GM21447 (cell line): ENCODE measurements around the gene SAMD4A.

ENCODE experiments used
- ATAC-seq: cut with Tn5 transposase; IDR thresholded peaks from one replicate; pipeline ENCODE4 v1.9.1; 2021; ENCODE audit not compliant: unreplicated experiment

The SAMD4A gene

DNA sequence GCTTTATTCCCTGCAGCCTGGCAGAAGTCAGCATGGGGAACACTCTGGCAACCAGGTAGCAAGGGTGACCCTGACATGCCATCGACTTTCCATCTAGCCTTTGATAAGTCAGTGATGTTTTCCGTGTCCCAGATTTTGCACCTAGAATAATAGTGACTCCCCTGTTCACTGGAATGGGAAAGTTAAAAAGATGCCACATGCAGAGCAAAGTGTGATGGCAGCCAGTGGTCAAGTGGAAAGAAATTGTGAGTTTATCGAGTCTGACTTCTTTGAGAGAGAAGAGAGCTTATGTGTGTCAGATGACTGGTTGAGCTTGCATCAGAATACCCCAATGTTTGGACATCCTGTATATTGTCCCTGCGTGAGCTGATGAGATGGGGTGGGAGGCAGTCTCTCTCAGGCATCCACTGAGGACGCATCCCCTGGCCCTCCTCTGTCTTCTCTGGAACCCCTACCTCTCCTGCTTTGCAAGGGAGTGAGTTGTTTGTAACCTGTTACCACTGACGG, 187.2 kb downstream of the SAMD4A start:
- no peak for ATAC-seq

DNA sequence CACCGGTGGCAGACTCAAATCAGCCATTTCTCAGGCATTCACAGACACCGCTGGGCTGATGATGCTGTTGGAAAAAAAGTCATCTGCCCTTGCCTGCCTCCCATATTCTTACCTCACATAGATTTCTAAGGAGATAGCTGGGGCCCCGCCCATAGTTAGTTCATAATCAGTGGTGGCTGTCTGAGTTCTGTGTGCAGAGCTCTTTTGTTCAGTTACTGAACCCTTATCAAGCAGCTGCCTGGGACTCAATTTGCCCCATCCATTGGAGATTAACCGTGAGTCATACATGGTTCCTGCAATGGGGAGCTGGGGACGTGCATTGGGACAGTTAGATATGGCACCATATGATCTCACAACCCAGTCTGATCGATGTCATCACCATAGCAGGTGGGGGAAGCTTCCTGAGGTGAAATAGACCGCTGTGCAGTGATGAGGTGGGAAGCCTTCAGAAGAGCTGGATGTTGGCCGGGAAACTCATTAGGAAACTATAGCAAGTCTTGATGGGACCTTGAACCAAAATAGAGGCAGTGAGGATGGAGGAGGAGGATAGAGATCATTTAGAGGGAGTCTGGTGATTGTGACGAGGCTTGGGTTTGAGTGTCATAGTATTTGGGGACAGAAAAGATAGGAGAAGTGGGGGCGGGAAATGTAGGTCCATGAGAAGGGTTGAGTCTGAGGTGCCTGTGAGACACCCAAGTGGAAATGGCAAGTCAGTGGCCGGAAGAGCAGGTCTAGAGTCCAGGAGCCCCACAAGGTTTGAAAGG, 187.9 kb downstream of the SAMD4A start:
- no peak for ATAC-seq

DNA sequence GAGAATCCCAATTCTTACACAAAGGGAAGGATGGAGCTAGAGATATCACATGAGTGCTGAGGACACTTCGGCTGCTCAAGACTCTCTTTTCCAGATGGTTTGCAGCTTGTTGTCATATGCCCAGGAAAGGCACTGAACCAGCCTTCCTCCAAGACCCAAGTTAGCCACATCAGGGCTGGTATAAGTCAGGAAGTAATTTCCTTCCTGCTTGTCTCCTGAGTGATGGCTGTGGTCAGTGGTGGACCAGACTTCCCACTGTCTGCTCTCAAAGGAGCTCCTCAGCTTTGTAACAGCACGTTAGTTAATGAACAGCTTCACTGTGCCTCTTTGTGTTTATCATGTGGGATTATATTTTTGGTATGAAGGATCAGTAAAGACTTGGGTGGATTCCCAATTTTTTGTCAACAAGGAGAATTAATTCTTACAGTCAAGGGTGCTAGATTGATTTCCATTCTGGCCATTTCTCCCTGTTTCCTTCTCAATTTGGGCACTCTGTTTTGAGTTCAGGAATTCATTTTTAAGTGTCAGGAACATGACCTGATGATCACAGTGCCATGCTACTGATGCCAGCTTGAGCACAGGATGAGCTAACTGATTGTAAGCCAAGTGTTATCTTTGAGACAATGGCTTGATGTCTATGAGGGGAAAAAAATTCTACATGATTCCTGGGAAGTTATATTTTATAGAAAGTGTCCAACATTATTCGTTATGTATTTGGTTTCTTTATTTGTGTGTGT, 189.9 kb downstream of the SAMD4A start:
- ATAC-seq, result no peak

DNA sequence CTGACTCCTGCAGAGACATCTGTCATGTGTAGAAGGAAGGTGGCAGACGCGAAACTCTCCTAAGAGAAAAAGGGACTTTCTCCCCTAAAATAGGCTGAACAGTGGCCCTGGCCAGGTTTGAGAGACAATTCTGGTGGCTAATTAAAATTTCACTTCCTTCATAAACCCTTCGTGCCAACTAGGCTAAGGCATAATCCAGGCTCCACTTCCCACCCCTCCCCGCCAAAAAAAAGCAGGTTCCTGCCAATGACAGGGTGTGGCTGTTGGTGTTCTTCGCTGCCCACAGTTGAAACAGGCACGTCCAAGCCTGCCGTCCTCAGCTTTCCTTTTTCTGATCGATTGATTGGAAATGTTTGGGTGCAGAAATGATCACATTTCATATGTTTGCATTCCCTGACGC, 191.1 kb downstream of the SAMD4A start:
- ATAC-seq, result no peak

DNA sequence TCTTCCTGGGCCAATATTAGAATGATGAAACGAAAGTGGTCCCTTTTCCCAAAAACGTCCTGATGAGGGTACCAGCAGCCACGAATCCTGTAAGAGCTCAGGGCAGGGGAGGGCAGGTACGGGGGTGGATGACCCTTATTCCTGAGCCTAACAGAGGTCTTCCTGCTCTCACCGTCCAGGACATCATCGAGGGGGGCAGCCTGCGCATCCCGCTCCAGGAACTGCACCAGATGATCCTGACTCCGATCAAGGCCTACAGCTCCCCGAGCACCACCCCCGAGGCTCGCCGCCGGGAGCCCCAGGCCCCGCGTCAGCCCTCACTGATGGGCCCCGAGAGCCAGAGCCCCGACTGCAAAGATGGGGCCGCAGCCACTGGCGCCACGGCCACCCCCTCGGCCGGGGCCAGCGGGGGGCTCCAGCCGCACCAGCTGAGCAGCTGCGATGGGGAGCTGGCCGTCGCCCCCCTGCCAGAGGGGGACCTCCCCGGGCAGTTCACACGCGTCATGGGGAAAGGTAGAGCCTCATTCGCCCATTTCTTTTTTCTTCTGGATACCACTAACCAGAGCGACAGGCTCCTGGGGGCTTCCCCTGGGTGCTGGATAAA, 193.2 kb downstream of the SAMD4A start:
- ATAC-seq, result no peak

DNA sequence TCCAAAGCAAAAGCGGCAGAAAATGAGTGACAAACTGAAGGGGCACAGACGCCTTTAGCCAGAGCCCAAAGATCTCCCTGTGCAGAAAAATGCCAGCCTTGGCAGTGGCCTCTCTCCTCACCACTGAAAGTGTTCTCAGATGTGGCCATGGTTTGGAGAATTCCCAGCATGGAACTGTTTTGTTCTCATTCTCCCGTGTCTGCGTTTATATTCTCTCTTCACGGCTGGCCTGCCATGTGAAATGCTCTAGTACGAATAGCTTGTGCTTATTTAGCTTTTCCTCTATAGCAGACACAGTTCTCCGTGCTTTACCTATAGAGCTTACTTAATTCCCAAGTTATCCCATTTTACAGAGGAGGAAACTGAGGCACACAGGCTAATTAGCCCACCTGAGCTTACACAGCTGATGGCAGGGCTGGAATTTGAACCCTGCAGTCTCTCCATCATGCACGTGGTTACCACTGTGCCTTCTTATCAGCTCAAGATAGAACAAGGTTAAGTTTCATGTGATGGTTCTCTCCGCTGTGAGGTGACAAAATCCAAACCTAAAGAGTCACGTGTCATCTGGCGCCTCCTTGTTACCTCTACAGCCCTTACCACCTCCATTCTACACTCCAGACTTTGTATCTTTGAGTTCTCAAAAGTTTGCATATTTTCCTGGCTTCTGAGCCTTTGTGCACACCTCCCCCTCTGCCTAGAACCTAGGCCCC, 194.1 kb downstream of the SAMD4A start:
- ATAC-seq, result no peak

DNA sequence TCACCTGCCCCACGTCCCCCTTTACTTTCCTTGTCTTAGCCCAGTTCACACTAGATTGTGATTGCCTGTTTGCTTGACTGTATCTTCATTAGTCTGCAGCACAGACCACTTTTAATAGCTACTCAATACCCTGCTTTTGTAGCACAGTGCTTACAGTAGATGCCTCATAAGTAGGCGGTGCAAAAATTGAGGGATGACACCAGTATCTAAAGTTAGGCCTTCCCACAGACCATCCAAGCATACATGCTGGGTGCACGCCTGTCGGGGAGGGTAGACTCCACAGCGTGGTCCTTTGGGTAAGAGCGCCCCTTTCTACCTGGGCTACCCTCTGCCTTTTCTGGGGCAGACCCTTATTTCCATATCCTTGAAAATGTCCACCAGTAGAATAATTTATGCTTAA, 194.9 kb downstream of the SAMD4A start:
- no peak for ATAC-seq

DNA sequence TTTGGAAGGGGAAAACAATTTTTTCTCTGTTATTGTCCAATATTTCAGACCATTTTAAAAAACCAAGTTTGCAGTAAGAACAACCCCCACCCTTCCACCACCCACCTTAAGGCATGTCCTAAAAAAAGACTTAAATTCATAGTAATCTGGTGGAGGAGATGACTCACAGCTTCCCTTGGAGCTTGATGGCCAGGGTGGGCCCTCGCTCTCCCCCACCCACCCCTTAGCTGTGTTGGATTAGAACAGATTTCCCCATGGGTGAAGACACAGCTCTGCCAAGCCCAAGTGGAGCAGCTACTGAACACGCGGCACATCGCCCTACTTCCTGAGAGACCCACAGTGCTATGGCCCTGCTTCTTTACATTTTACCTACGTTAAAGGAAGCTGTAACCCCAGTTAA, 195.4 kb downstream of the SAMD4A start:
- no peak for ATAC-seq

DNA sequence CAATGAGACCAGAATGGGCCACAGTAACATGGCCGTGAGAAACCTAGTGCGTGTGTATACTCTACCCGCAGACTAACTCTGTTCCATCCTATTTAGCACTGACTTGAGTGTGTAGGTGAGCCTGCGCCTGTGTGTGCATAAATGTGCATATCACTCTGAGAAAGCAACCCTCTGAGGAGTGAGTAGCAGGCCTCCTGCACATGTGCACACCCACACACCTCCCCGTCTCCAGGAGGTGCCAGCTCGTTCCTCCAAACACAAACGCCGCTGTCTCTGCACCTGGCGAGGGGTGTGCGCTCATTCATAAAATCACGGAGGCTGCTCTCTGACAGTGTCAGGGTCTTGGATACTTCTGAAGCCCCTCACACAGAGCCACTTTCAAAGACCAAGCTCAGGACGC, 196.8 kb downstream of the SAMD4A start:
- no peak for ATAC-seq

DNA sequence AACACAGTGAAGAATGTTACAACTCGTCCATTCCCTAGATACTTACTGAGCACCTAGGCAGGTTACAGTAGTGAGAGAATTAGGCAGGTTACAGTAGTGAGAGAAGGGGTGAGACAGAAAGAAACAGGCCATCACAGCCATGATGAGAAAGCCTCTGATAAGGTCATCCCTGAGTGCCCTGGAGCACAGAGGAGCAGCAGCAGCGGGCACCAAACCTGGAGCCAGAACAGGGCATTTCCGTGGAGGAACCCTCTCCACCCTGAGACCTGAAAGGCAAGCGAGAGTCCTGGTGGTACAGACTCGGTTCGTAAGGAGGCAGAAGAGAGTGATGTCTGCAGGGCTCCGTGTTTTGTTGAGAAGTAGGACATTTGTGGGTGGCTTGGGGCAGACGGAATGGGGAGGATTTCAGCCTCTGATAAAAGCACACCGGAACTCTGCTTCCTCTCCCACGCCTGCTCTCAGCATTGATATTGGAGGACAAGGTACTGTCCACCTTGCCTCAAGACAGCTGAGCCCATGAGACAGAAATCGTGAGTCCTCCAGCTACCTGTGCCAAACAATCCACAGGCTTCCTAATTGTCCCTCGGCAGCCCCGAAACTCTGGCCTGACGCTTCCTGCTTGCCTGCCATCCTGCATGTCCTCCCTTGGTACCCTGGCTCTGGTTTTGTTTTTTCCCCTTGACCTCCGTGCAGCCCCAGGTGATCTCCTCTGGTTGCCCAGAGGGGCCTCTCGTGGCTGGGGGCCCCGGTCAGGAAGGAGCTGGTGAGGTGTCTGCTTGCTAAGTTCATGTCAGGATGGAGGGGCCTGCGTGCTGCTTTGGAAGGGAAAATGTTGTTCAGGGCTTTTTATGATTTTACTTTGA, 199.6 kb downstream of the SAMD4A start:
- no peak for ATAC-seq

DNA sequence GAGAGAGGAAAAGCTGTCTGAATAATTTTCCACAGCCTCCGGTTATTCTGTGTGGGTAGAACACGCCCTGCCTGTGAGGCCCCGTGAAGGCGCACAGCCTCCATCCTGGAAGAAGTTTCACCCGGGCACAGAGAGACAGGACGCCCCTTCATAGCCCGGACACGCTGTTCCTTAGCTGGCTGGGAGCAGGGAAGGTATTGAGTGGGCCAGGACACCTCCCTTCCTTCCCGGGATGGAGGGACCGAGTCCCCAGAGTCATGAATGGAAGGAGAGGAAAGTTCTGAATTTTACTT, 200.2 kb downstream of the SAMD4A start:
- no peak for ATAC-seq

DNA sequence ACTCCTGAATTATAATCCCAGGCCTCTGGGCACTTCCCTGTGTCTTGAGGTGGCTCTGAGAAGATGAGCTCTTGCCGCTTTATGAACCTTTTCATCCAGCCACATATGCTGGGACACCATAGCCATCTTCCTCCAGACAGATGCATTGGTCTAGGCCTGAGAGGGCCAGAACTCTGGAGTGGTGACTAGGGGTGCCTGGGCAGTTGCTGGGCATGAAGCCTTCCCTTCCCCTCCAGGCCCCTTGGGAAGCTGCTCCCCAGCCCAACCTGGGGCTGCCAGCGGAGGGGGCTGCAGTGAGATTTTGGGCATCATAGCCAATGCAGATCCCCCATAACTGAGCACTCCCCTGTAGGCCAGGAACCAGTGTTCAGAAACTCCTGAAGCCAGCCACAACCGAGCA, 200.5 kb downstream of the SAMD4A start:
- no peak for ATAC-seq

DNA sequence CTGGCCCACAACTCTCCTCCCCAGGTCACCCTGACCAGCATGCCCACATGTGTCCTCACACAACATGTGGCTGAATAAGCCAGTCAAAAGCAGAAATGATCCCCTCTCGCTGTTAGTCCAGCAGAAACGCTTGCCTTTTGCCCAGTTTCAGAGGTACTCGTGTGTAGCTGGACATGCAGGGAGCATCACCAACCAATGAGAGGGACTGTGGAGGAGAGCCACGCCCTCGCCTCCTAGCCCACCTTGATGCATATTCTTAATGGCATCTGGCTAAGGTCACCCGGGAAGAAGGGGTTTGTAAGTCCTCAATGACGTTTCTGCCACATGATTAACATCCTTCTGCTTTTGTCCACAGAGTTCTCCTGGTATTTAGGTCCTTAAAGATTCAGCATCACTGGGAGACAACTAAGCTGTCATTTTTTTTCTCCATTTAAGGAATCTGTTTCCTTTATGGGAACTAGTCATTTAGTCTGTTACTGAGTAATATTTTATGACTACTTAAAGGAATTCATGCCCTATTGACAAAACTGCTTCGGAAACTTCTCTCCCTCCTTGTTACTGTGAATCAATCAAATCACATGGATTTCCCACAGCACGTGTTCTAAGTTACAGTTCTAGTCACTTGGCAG, 201.7 kb downstream of the SAMD4A start:
- ATAC-seq, result no peak

DNA sequence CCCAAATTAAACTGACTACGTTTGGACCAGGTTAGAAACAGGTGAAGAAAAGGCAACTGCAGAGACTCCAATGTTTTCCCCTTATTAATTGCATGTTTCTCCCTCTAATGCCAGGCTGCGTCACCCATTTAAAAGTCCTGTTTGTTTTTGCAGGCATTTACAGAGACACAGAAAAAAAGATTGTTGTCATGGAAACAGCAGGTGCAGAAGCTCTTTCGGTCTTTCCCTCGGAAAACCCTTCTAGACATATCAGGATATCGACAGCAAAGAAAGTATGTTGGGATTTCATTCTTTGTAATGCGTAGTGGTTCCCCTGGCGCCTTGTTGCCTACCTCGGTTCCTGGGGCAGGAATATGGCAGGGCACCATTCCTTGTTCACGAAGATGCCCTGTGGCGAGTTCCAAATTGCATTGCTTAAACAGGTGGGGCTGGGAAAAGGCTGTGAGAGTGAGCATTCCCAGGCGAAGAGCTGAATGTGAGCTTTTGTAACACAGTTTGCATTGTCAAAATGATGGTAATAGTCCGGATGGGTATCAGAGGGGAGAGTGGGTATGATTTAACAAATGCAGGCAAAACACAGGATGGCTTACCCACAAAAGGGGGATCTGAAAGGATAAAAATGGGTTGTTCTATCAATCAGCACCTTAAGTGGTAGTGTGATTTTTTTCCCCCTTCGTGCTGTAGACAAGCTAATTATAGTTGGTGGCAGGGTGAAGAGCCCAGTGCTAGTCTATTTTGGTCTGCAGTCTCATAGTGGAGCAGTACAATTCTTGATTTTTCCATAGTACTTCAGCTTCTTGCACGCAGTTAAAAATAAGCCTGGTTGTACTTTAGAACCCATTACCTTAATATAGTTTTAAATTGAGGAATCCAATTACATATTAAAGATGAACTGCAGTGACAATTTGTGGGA, 203.3 kb downstream of the SAMD4A start:
- ATAC-seq, result no peak

DNA sequence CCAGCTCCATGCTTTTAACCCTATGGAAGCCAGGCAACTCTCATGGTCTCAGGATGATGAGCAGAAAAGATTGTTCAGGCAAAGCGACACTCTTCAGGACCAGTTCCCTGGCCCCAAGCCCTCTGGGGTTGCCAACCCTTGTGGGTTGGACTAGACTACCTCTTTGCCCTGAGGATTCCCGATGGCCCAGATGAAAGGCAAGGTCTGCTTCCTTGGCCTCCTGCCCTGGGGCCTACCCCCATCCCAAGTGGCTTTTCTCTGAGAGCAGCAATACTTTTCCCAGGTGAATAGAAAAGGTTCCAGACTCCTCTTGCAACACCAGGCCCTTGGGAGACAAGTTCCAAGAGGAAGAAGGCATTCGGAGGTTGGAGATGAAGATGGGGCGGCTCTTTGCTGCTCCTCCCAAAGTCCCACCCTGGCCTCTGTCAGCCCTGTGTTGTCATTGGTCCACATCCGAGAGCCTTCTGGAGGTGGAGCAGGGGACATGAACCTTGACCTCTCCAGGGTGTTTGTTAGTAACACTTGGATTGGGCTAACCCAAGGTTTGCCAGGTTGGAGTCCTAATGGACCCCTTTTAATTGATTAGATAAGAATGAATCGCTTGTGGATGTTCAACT, 204.6 kb downstream of the SAMD4A start:
- no peak for ATAC-seq

DNA sequence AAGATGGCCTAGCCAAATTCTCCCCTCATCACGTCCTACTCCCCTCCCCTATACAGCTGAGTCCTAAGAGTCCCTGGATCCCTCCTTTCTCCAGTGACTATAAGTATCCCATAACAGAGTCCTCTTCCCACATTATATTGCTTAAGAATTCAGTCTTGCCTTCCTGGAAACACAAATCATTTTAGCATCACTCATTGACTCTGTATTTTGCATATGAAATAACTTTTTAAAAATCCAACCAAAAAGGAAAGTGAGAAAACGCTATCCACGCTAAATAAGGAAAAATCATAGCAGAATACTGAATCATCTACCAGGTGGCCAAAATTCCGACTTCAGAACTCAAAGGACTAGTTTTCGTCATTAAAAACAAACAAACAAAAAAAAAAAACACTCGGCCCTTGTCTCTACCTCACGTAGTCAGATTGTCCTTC, 205.5 kb downstream of the SAMD4A start:
- no peak for ATAC-seq

DNA sequence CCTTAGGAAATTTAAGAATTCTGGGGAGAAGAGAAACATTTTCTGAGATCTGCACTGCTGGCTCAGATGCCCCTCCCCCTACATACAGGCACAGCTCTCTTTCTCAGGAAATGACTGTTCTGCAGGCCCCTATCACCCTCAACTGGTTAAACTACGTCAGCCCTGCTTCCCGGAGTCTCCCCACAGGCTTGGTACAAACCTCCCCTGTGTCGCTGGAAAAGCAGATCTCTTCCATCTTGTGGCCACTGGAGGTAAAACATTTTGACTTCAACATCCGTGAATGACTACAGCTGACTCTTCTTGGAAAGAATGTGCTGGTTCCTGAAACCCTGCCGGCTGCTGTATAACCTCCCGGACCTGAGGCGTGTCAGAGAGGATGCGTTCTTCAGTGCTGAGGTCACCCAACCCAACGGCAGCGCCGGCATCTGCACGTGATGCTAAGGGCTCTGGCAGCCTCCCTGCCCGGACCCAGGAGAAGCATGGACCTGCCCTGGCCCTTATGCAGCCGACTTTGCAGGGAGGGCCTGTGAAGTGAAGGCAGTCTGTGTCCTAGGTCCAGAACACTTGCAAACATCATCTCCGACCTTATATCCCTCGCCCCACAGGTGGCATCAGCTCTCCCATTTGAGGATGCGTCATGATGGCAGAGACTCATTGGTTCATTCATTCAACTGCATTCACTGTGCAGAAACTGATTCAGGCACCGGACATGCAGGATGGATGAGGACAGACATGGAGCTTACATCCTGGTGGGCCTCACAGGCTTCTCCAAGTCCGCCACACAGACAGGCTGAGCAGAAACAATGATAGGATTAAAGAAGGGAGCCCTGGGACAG, 206.5 kb downstream of the SAMD4A start:
- ATAC-seq, result peak; percentile 48

DNA sequence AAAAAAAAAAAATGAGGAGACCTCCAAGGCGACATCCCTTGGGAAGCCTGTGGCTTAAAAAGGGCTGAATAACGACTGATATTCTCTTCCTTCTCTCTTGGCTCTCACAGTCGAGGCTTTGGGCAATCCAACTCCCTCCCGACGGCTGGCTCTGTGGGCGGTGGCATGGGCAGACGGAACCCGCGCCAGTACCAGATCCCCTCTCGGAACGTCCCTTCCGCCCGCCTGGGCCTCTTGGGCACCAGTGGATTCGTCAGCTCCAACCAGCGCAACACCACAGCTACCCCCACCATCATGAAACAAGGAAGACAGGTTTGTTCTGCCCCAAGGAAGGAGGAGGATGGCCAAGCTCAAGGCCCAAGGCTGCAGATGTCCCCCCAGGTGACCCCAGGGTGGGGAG, 207.9 kb downstream of the SAMD4A start:
- ATAC-seq, result no peak
